Mammary epithelial cell (primary cell): ENCODE data around the gene KCND3.

ENCODE experiments used
- EZH2 ChIP-seq: IDR thresholded peaks from 2 replicates; pipeline ENCODE4 v1.6.1; 2012; ENCODE audit warnings: low read length, inconsistent platforms, borderline replicate concordance
- TF ChIP-seq, protein P1 (sequence below), 2 donors: IDR thresholded peaks in 1 of 2; conservative IDR thresholded peaks in 1 of 2; 2 replicates each; pipeline ENCODE4 v1.5.1; 2011 to 2012; ENCODE audit warnings: inconsistent platforms in 2 of 2, low read length in 2 of 2, mild to moderate bottlenecking in 2 of 2, control low read depth in 1 of 2, low read depth in 1 of 2; ENCODE audit not compliant: insufficient read depth in 1 of 2; ENCODE audit errors: extremely low read depth in 1 of 2

GRCh38 chr1:111924786-111925185, 64.7 kb downstream of the KCND3 start:
- TF ChIP-seq, protein P1, sequence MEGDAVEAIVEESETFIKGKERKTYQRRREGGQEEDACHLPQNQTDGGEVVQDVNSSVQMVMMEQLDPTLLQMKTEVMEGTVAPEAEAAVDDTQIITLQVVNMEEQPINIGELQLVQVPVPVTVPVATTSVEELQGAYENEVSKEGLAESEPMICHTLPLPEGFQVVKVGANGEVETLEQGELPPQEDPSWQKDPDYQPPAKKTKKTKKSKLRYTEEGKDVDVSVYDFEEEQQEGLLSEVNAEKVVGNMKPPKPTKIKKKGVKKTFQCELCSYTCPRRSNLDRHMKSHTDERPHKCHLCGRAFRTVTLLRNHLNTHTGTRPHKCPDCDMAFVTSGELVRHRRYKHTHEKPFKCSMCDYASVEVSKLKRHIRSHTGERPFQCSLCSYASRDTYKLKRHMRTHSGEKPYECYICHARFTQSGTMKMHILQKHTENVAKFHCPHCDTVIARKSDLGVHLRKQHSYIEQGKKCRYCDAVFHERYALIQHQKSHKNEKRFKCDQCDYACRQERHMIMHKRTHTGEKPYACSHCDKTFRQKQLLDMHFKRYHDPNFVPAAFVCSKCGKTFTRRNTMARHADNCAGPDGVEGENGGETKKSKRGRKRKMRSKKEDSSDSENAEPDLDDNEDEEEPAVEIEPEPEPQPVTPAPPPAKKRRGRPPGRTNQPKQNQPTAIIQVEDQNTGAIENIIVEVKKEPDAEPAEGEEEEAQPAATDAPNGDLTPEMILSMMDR (conservative IDR thresholded peaks at IDR 0.05 in 1 of 2, IDR thresholded peaks at IDR 0.05 in 1 of 2; ENCODE audit: extremely low read depth in 1 of 2, insufficient read depth in 1 of 2, low read depth in 1 of 2, low read length in 2 of 2) = no peak
- TF ChIP-seq EZH2 = no peak
